HG02870 (cell line): ENCODE measurements around the gene COMMD10.
"Not testable (repeated sequence)": the region's sequence is repeated elsewhere in the genome, so short reads cannot be mapped to it uniquely, and the experiment has no call there.

Source experiments
- ATAC-seq: cut with Tn5 transposase; IDR thresholded peaks from one replicate; pipeline ENCODE4 v1.9.1; 2021; ENCODE audit warnings: mild to moderate bottlenecking, moderate library complexity; ENCODE audit not compliant: unreplicated experiment

COMMD10 gene

GRCh38 chr5:116084871-116085715 lies at the start of gene COMMD10:
TSS of gene COMMD10 (plus strand) at chr5:116085025.
- peak; percentile 88 for ATAC-seq

- no peak for ATAC-seq
These were observed 49.7 kb upstream of the COMMD10 start for GRCh38 chr5:116035123-116035522.

GRCh38 chr5:116037236-116037822 lies 47.5 kb upstream of the COMMD10 start:
- ATAC-seq, result no peak

- peak; percentile 57 for ATAC-seq
These were observed 46.0 kb upstream of the COMMD10 start for GRCh38 chr5:116038817-116039216.

GRCh38 chr5:116042375-116042774 lies 42.5 kb upstream of the COMMD10 start:
- ATAC-seq, result no peak

GRCh38 chr5:116044073-116044472 lies 40.8 kb upstream of the COMMD10 start:
- no peak for ATAC-seq

GRCh38 chr5:116045821-116046220 lies 39.0 kb upstream of the COMMD10 start:
- no peak for ATAC-seq

GRCh38 chr5:116046261-116046660 lies 38.6 kb upstream of the COMMD10 start:
- ATAC-seq, result no peak

GRCh38 chr5:116046823-116047222 lies 38.0 kb upstream of the COMMD10 start:
- no peak for ATAC-seq

- ATAC-seq, result no peak
These were observed 26.4 kb upstream of the COMMD10 start for GRCh38 chr5:116058346-116058936.

- no peak for ATAC-seq
These were observed 22.5 kb upstream of the COMMD10 start for GRCh38 chr5:116062352-116062751.

- ATAC-seq, result no peak
These were observed 20.9 kb upstream of the COMMD10 start for GRCh38 chr5:116063950-116064349.

GRCh38 chr5:116068028-116068632 lies 16.7 kb upstream of the COMMD10 start:
- ATAC-seq, result no peak

GRCh38 chr5:116071211-116071610 lies 13.6 kb upstream of the COMMD10 start:
- no peak for ATAC-seq

- no peak for ATAC-seq
These were observed 9.5 kb upstream of the COMMD10 start for GRCh38 chr5:116075191-116075831.

- peak; percentile 99 for ATAC-seq
These were observed 8.3 kb upstream of the COMMD10 start for GRCh38 chr5:116076496-116076895.

- no peak for ATAC-seq
These were observed 6.6 kb upstream of the COMMD10 start for GRCh38 chr5:116078199-116078598.

- peak; percentile 35 for ATAC-seq
These were observed 536 bp upstream of the COMMD10 start for GRCh38 chr5:116084287-116084691.

- not testable (repeated sequence) for ATAC-seq
These were observed 1.5 kb downstream of the COMMD10 start for GRCh38 chr5:116086309-116086708.

- ATAC-seq, result no peak
These were observed 3.2 kb downstream of the COMMD10 start for GRCh38 chr5:116088062-116088461.

- no peak for ATAC-seq
These were observed 5.5 kb downstream of the COMMD10 start for GRCh38 chr5:116090302-116090701.
